Stimulated activated CD4-positive, alpha-beta T cell treated with anti-CD3 and anti-CD28 coated beads, Interleukin-15, amount 100 ng/mL, for 1 hour (primary cell): ENCODE data around the gene DIPK1B.
"Not testable (repeated sequence)": the region's sequence is repeated elsewhere in the genome, so short reads cannot be mapped to it uniquely, and the experiment has no call there.

Experiments used
- DNase-seq, 2 donors: peaks; one replicate each; pipeline ENCODE4 v3.0.0-alpha.2; 2020; ENCODE audit warnings: low read depth in 1 of 2, low spot score in 1 of 2

The DIPK1B gene

GRCh38 chr9:136765745-136766409, 53.5 kb downstream of the DIPK1B start:
- DNase-seq: not testable (repeated sequence)

- DNase-seq: not testable (repeated sequence)
These were observed 54.2 kb downstream of the DIPK1B start for GRCh38 chr9:136766410-136767120.

GRCh38 chr9:136769710-136770191, 57.4 kb downstream of the DIPK1B start:
- peak in 1 of 2 donors; percentile 49 for DNase-seq

GRCh38 chr9:136771907-136772415, 59.6 kb downstream of the DIPK1B start:
- no peak for DNase-seq

- DNase-seq: no peak
These were observed 61.1 kb downstream of the DIPK1B start for GRCh38 chr9:136773386-136774044.
